K562 (cell line): ENCODE data around the gene PPIF. TPM values are rescaled to one million over a fixed set of nuclear protein-coding genes. Genes with fewer than 3 reads are reported as not detected.

Experiments
- ATAC-seq: fragments of 200-7000 bp; cut with Tn5 transposase; 3 replicates; pipeline ENCODE4 v1.9.1; 2020; ENCODE audit warnings: moderate library complexity
- BruUV-seq: library from RNA; stranded (reverse); fragments of 400-500 nt; replicated peaks from 2 replicates; lab custom pipeline; 2021; lab: Mats Ljungman, UMichigan
- CTCF ChIA-PET: fragments of 300-600 bp; formaldehyde crosslinking; extraction: SDS; loops from one replicate; lab custom pipeline; 2021; ENCODE audit warnings: low intra/inter-chr PET ratio; lab: Yijun Ruan, JAX
- POLR2A ChIA-PET: fragments of 300-600, 350-650 bp; sonication (Branson Sonifier 250); formaldehyde crosslinking; extraction: SDS; loops from one replicate; lab custom pipeline; 2021; ENCODE audit warnings: antibody characterized with exemption, inconsistent platforms; lab: Yijun Ruan, JAX
- DNase-seq, 4 experiments: peaks; one replicate each; pipeline versions ENCODE4 v3.0.0 to v3.0.0-alpha.2; 2011 to 2018; ENCODE audit warnings: low spot score in 3 of 4, mixed read lengths in 3 of 4; ENCODE audit errors: extremely low read depth in 1 of 4
- FAIRE-seq: peaks from 2 replicates; lab custom pipeline; 2011; peaks lifted over from hg19 to GRCh38; lab: Jason Lieb, UNC
- H2AFZ ChIP-seq: 2 replicates; pipeline ENCODE4 v1.6.0; 2011; ENCODE audit warnings: low read depth, low read length, control low read depth, inconsistent platforms
- H3K27ac ChIP-seq: fragments of 200-600 bp; 3 replicates; pipeline ENCODE4 v1.8.0; 2011; ENCODE audit warnings: low read depth, mild to moderate bottlenecking, control low read depth, inconsistent platforms, low read length, moderate library complexity, mixed read lengths; ENCODE audit errors: extremely low read depth
- H3K27me3 ChIP-seq, 2 experiments: fragments of 300-600 bp in 1 of 2; 2 replicates in 1 of 2; 3 replicates in 1 of 2; pipeline versions ENCODE4 v1.6.0 to v1.8.0; 2011; ENCODE audit warnings: inconsistent platforms in 2 of 2, low read length in 2 of 2, mild to moderate bottlenecking in 1 of 2, mixed read lengths in 1 of 2, moderate library complexity in 1 of 2; ENCODE audit not compliant: control insufficient read depth in 2 of 2, insufficient read depth in 2 of 2
- H3K36me3 ChIP-seq: fragments of 300-600 bp; 3 replicates; pipeline ENCODE4 v1.8.0; 2011; ENCODE audit warnings: mild to moderate bottlenecking, low read length, inconsistent platforms; ENCODE audit not compliant: control insufficient read depth, insufficient read depth
- H3K4me1 ChIP-seq, 2 experiments: fragments of 200-600 bp in 1 of 2; replicated peaks in 1 of 2; 2 replicates in 1 of 2; 3 replicates in 1 of 2; pipeline versions ENCODE4 v1.5.1 to v1.8.0; 2011; ENCODE audit warnings: inconsistent platforms in 2 of 2, low read length in 2 of 2, mild to moderate bottlenecking in 1 of 2, mixed read lengths in 1 of 2, moderate library complexity in 1 of 2; ENCODE audit not compliant: control insufficient read depth in 2 of 2, insufficient read depth in 2 of 2
- H3K4me2 ChIP-seq: 2 replicates; pipeline ENCODE4 v1.6.1; 2011; ENCODE audit warnings: low read length, control low read depth, inconsistent platforms, mixed read lengths; ENCODE audit not compliant: insufficient read depth
- H3K4me3 ChIP-seq: fragments of 200-600 bp; sonication (generic), shearing (Covaris generic); 2 replicates; pipeline ENCODE4 v1.5.1; 2016; ENCODE audit warnings: control low read depth, inconsistent platforms
- H3K79me2 ChIP-seq: fragments of 200-600 bp; 3 replicates; pipeline ENCODE4 v1.8.0; 2011; ENCODE audit warnings: low read length, inconsistent platforms; ENCODE audit not compliant: control insufficient read depth, insufficient read depth
- H3K9ac ChIP-seq, 2 experiments: 2 replicates each; pipeline versions ENCODE4 v1.6.0 to v1.6.1; 2011; ENCODE audit warnings: low read depth in 2 of 2, low read length in 2 of 2, control low read depth in 1 of 2, inconsistent platforms in 1 of 2, mild to moderate bottlenecking in 1 of 2, mixed read lengths in 1 of 2; ENCODE audit not compliant: insufficient read depth in 1 of 2
- H3K9me1 ChIP-seq: one replicate; pipeline ENCODE4 v1.6.0; 2011; ENCODE audit warnings: inconsistent platforms, mild to moderate bottlenecking, low read length, moderate library complexity; ENCODE audit not compliant: control insufficient read depth, insufficient read depth
- H3K9me3 ChIP-seq: replicated peaks from 2 replicates; pipeline ENCODE4 v1.5.1; 2011; ENCODE audit warnings: low read depth, low read length, inconsistent platforms; ENCODE audit not compliant: control insufficient read depth, insufficient read depth
- H4K20me1 ChIP-seq: replicated peaks from 2 replicates; pipeline ENCODE4 v1.6.1; 2011; ENCODE audit warnings: low read length, inconsistent platforms, mixed read lengths; ENCODE audit not compliant: control insufficient read depth, insufficient read depth
- ARNT ChIP-seq, 2 experiments: fragments of 450-650 bp; IDR thresholded peaks; 2 replicates each; pipeline ENCODE4 v1.6.1; 2016; ENCODE audit warnings: mild to moderate bottlenecking in 1 of 2
- BRD4 ChIP-seq: fragments of 200-600 bp; sonication (generic); IDR thresholded peaks from 2 replicates; pipeline ENCODE4 v1.6.1; 2017; ENCODE audit warnings: inconsistent platforms
- GABPA ChIP-seq: fragments of 200-800 bp; sonication (Bioruptor generic); conservative IDR thresholded peaks from 2 replicates; pipeline ENCODE4 v1.6.1; 2016; ENCODE audit warnings: low read depth, missing genetic modification characterization, missing compliant biosample characterization
- HNRNPUL1 ChIP-seq: fragments of 200-400 bp; formaldehyde crosslinking; IDR thresholded peaks from 2 replicates; pipeline ENCODE4 v1.6.1; 2017; ENCODE audit warnings: low read length
- ILF3 ChIP-seq: fragments of 450-650 bp; IDR thresholded peaks from 2 replicates; pipeline ENCODE4 v1.6.1; 2018; ENCODE audit warnings: antibody characterized with exemption, mild to moderate bottlenecking, moderate library complexity, borderline replicate concordance
- ILK ChIP-seq: fragments of 450-650 bp; IDR thresholded peaks from 2 replicates; pipeline ENCODE4 v1.6.1; 2016; ENCODE audit warnings: missing genetic modification characterization, low read depth, mild to moderate bottlenecking, missing compliant biosample characterization, moderate library complexity, borderline replicate concordance
- JUND ChIP-seq, 2 experiments: IDR thresholded peaks; 2 replicates in 1 of 2; 3 replicates in 1 of 2; pipeline ENCODE4 v1.6.1; 2011; ENCODE audit warnings: borderline replicate concordance in 2 of 2, low read depth in 2 of 2, low read length in 2 of 2, improper control_type of control experiment in 1 of 2, missing biosample characterization in 1 of 2, missing genetic modification characterization in 1 of 2, missing genetic modification reagents in 1 of 2
- NFYB ChIP-seq: IDR thresholded peaks from 2 replicates; pipeline ENCODE4 v1.6.1; 2011; ENCODE audit warnings: mild to moderate bottlenecking, moderate library complexity; ENCODE audit not compliant: insufficient read length; ENCODE audit errors: extremely low read depth
- RAD51 ChIP-seq: fragments of 450-650 bp; IDR thresholded peaks from 2 replicates; pipeline ENCODE4 v1.7.1; 2016; ENCODE audit warnings: low read depth, mild to moderate bottlenecking, borderline replicate concordance
- RUNX1 ChIP-seq: sonication (generic); IDR thresholded peaks from 2 replicates; pipeline ENCODE4 v1.6.1; 2016; ENCODE audit warnings: antibody characterized with exemption, low read depth
- SIN3A ChIP-seq, 2 experiments: fragments of 150-350 bp in 1 of 2; IDR thresholded peaks; 2 replicates each; pipeline ENCODE4 v1.6.1; 2011 to 2016; ENCODE audit warnings: borderline replicate concordance in 2 of 2, low read depth in 2 of 2, low read length in 2 of 2, mild to moderate bottlenecking in 2 of 2, moderate library complexity in 2 of 2; ENCODE audit not compliant: control insufficient read depth in 1 of 2
- SLC30A9 ChIP-seq: fragments of 250-450 bp; sonication (Bioruptor Pico); IDR thresholded peaks from 2 replicates; pipeline ENCODE4 v1.8.0; 2022; ENCODE audit warnings: mild to moderate bottlenecking, moderate library complexity
- SRF ChIP-seq, 2 experiments: fragments of 250-450, 450-650 bp in 1 of 2; sonication (Bioruptor Pico) in 1 of 2; sonication (generic) in 1 of 2; formaldehyde crosslinking; IDR thresholded peaks; 2 replicates each; pipeline versions ENCODE4 v1.5.0 to v1.5.1; 2020 to 2022; ENCODE audit warnings: mild to moderate bottlenecking in 1 of 2, missing genetic modification reagents in 1 of 2
- ZNF143 ChIP-seq: sonication (generic); formaldehyde crosslinking; IDR thresholded peaks from 2 replicates; pipeline ENCODE4 v1.9.0; 2022; ENCODE audit warnings: mild to moderate bottlenecking, missing genetic modification reagents
- WGBS: fragments of 100-300 bp; shearing (Covaris generic); methylation state at CpG from one replicate; pipeline ENCODE4 v1.1.6; 2016; ENCODE audit warnings: low coverage, mixed read lengths; ENCODE audit not compliant: insufficient coverage; ENCODE audit errors: missing lambda C conversion rate; 5-methylcytosine and 5-hydroxymethylcytosine counted together
- in situ Hi-C: fragments of 300-500 bp; cut with MboI; formaldehyde crosslinking; loops from 4 replicates; pipeline ENCODE4 v1.15.0; 2018; ENCODE audit warnings: inconsistent platforms, mixed read lengths
- intact Hi-C: fragments of 100-400 bp; cut with micrococcal nuclease; formaldehyde crosslinking; loops from 2 replicates; pipeline ENCODE4 v1.14.2; 2022
- polyA plus RNA-seq, 8 experiments: library from polyadenylated mRNA; depleted of rRNA in 4 of 8; stranded (reverse) in 5 of 8; unstranded in 3 of 8; fragments of >200 nt; fragmentation: Nextera tagmentation in 2 of 8; fragmentation: Illumina TruSeq in 1 of 8; extraction: Ambion mirVana in 2 of 8; extraction: Trizol in 1 of 8; gene quantifications; 2 replicates each; pipeline versions ENCODE4 v1.2.1 to v1.2.3, GENCODE V29; 2011 to 2014; ENCODE audit warnings: inconsistent platforms in 1 of 8, missing spikeins in 1 of 8
- total RNA-seq, 7 experiments: library from RNA; depleted of rRNA in 6 of 7; stranded (reverse); fragments of >200 nt in 6 of 7; fragmentation: Illumina TruSeq in 2 of 7; extraction: Trizol in 2 of 7; gene quantifications; 2 replicates each; pipeline versions ENCODE4 v1.2.1 to v1.2.3, GENCODE V29; 2011 to 2021; ENCODE audit warnings: low replicate concordance in 1 of 7
- TF ChIP-seq, protein P1 (sequence below): sonication (generic); formaldehyde crosslinking; IDR thresholded peaks from 2 replicates; pipeline ENCODE4 v1.8.1; 2023; ENCODE audit warnings: mild to moderate bottlenecking, missing genetic modification reagents

The PPIF gene
- total and polyA plus RNA-seq, 9 of the 15 experiments (the other 6 are each of a cell fraction or from before 2014, with no cell fraction given), result 40.9 to 287 (median 117) TPM

DNA sequence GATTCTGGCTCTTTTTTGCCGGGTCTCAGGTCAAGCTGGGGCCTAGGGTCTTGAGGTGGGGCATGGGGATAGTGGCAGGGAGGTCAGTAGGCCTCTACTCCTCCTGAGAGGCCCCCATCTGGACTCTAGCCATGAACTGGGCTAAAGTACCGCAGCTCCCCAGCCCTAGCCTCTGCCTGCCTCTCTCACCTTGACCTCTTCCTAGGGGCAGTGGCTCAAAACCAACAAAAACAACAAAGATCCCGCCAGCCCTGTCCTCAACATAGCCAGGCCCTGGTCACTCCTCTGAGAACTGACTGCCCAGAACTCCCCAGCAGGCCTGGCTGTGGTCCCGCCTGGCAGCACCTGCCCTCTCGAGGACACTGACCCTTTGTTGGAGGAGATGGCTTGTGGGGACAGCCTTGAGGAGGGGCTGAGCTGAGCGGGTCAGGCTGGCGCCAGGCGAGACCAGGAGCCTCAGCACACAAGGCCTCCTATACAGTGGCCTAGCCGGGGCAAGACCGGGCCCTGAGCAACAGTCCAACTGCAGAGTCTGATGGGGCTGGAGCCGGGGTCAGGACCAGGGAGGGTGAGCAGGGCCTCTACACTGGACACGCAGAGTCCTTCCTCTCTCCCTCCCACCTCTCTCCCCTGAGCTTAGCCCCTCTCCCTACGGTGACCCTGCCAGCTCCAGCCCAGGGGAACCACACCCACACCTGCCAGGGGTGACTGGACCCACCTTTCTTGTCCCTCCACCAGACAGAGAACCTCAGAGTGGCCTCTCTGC is 11.6 kb upstream of the PPIF start:
- H3K79me2 ChIP-seq, result no peaks in the 10 kb centered on the region
- H3K27ac ChIP-seq, result no peak overlapping the region
- ChIA-PET CTCF (no interaction called here), POLR2A (interaction anchor here (1.0 to 3.1 kb wide), 3 partner anchors 8 to 19 kb away, joined by 4 to 16 read pairs (median 9); no protein-coding TSS in a partner anchor)
- no peak overlapping the region for H3K4me2 ChIP-seq
- no peak overlapping the region for H2AFZ ChIP-seq
- intact Hi-C loops (no loop called here), in situ Hi-C loops (loop anchor here (5.0 kb wide), 1 partner anchor 48 kb away; no protein-coding TSS in a partner anchor)
- no peaks in the 10 kb centered on the region for H3K9me3 ChIP-seq
- 21% methylated on average over 13 of the region's 13 CpGs for WGBS
- H3K36me3 ChIP-seq, result no peaks in the 10 kb centered on the region
- FAIRE-seq, result no peak
- DNase-seq, result no peak
- TF ChIP-seq BRD4 (no peak), RUNX1 (no peak), ZNF143 (CRISPR knock-in tag) (no peak), RAD51 (no peak), HNRNPUL1 (no peak), SRF (CRISPR knock-in tag; IDR thresholded peaks at IDR 0.05) (no peak), ILK (no peak), JUND (IDR thresholded peaks at IDR 0.05; ENCODE audit: borderline replicate concordance, low read depth, low read length) (no peak), JUND (tag; IDR thresholded peaks at IDR 0.05; ENCODE audit: borderline replicate concordance, low read depth, low read length) (no peak), ILF3 (no peak), NFYB (no peak), ARNT (IDR thresholded peaks at IDR 0.05) (no peak), GABPA (tag) (no peak), SLC30A9 (no peak), SIN3A (IDR thresholded peaks at IDR 0.05; ENCODE audit: borderline replicate concordance in 2 of 2, control insufficient read depth in 1 of 2, low read depth in 2 of 2, low read length in 2 of 2) (no peak)
- TF ChIP-seq, protein P1, sequence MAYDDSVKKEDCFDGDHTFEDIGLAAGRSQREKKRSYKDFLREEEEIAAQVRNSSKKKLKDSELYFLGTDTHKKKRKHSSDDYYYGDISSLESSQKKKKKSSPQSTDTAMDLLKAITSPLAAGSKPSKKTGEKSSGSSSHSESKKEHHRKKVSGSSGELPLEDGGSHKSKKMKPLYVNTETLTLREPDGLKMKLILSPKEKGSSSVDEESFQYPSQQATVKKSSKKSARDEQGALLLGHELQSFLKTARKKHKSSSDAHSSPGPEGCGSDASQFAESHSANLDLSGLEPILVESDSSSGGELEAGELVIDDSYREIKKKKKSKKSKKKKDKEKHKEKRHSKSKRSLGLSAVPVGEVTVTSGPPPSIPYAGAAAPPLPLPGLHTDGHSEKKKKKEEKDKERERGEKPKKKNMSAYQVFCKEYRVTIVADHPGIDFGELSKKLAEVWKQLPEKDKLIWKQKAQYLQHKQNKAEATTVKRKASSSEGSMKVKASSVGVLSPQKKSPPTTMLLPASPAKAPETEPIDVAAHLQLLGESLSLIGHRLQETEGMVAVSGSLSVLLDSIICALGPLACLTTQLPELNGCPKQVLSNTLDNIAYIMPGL (CRISPR knock-in tag), result no peak
- no peaks in the 10 kb centered on the region for H3K4me1 ChIP-seq
- peak overlapping the region in 1 of 2 experiments; percentile 31; a peak in 2 of 4 replicates for H3K9ac ChIP-seq
- no TSS peak for BruUV-seq
- H3K4me3 ChIP-seq, result no peak overlapping the region
- peak; percentile 55 for ATAC-seq
- no peaks in the 10 kb centered on the region for H3K9me1 ChIP-seq
- peaks cover 3 to 30% of the 10 kb centered on the region in 2 experiments; a peak in 4 of 5 replicates for H3K27me3 ChIP-seq
- peaks cover 5% of the 10 kb centered on the region; the same call in 1 of the 2 replicates for H4K20me1 ChIP-seq
